SK-N-SH (cell line): Measurements from ENCODE around the gene TNK2. TPM values are rescaled to one million over a fixed set of nuclear protein-coding genes. Genes with fewer than 3 reads are reported as not detected.
"Not testable (repeated sequence)": the region's sequence is repeated elsewhere in the genome, so short reads cannot be mapped to it uniquely, and the experiment has no call there.

ENCODE experiments used
- CTCF ChIA-PET: fragments of 300-600, 350-600 bp; formaldehyde crosslinking; extraction: SDS; loops from one replicate; lab custom pipeline; 2021; lab: Yijun Ruan, JAX
- POLR2A ChIA-PET: fragments of 350-600 bp; sonication (Branson Sonifier 250); formaldehyde crosslinking; extraction: SDS; loops from one replicate; lab custom pipeline; 2020; ENCODE audit warnings: antibody characterized with exemption, inconsistent platforms; lab: Yijun Ruan, JAX
- DNase-seq: peaks from one replicate; pipeline ENCODE4 v3.0.0; 2012
- H2AFZ ChIP-seq: fragments of 200-600 bp; sonication (generic); 2 replicates; pipeline ENCODE4 v1.8.1; 2016; ENCODE audit warnings: antibody characterized with exemption, mild to moderate bottlenecking, low read depth
- H3F3A ChIP-seq: fragments of 200-600 bp; sonication (generic); replicated peaks from 2 replicates; pipeline ENCODE3; 2016; ENCODE audit warnings: antibody characterized with exemption, mild to moderate bottlenecking; ENCODE audit not compliant: insufficient read depth
- H3K27ac ChIP-seq, 2 experiments: fragments of 200-500 bp in 1 of 2; fragments of 200-600 bp in 1 of 2; sonication (Bioruptor generic) in 1 of 2; sonication (generic), shearing (Covaris generic) in 1 of 2; 2 replicates each; pipeline versions ENCODE4 v1.5.1 to v1.6.1; 2014 to 2016; ENCODE audit warnings: low read depth in 2 of 2, inconsistent platforms in 1 of 2, low read length in 1 of 2, mild to moderate bottlenecking in 1 of 2, mixed read lengths in 1 of 2
- H3K27me3 ChIP-seq: fragments of 200-600 bp; sonication (generic), shearing (Covaris generic); 2 replicates; pipeline ENCODE4 v1.6.1; 2016; ENCODE audit warnings: mixed run types; ENCODE audit not compliant: insufficient read depth
- H3K36me3 ChIP-seq, 2 experiments: fragments of 200-500 bp in 1 of 2; fragments of 200-600 bp in 1 of 2; sonication (Bioruptor generic) in 1 of 2; sonication (generic) in 1 of 2; replicated peaks in 1 of 2; 2 replicates each; pipeline versions ENCODE3 to v1.5.1; 2014 to 2016; ENCODE audit warnings: low read length in 1 of 2, mild to moderate bottlenecking in 1 of 2; ENCODE audit not compliant: insufficient read depth in 2 of 2, control insufficient read depth in 1 of 2
- H3K4me1 ChIP-seq, 2 experiments: fragments of 200-500 bp in 1 of 2; fragments of 200-600 bp in 1 of 2; sonication (Bioruptor generic) in 1 of 2; sonication (generic), shearing (Covaris generic) in 1 of 2; 2 replicates each; pipeline versions ENCODE4 v1.5.1 to v1.6.1; 2014 to 2016; ENCODE audit warnings: low read depth in 1 of 2, low read length in 1 of 2, mixed run types in 1 of 2; ENCODE audit not compliant: insufficient read depth in 2 of 2, control insufficient read depth in 1 of 2
- H3K4me2 ChIP-seq: fragments of 200-600 bp; sonication (generic), shearing (Covaris generic); 2 replicates; pipeline ENCODE4 v1.6.1; 2017; ENCODE audit warnings: mixed run types
- H3K4me3 ChIP-seq, 2 experiments: fragments of 200-500 bp in 1 of 2; fragments of 200-600 bp in 1 of 2; sonication (Bioruptor generic) in 1 of 2; sonication (generic), shearing (Covaris generic) in 1 of 2; 2 replicates each; pipeline versions ENCODE4 v1.5.1 to v1.8.1; 2014 to 2016; ENCODE audit warnings: low read depth in 2 of 2, inconsistent platforms in 1 of 2, low read length in 1 of 2, mild to moderate bottlenecking in 1 of 2, mixed read lengths in 1 of 2, moderate library complexity in 1 of 2
- H3K79me2 ChIP-seq: fragments of 200-600 bp; sonication (generic); 2 replicates; pipeline ENCODE4 v1.8.1; 2017; ENCODE audit warnings: mild to moderate bottlenecking; ENCODE audit not compliant: insufficient read depth
- H3K9ac ChIP-seq: fragments of 200-600 bp; sonication (generic); 2 replicates; pipeline ENCODE4 v1.6.1; 2017; ENCODE audit warnings: mixed run types
- H3K9me2 ChIP-seq: fragments of 200-600 bp; sonication (generic); 2 replicates; pipeline ENCODE4 v1.6.1; 2017; ENCODE audit warnings: mixed run types
- H3K9me3 ChIP-seq: fragments of 200-600 bp; sonication (generic); 2 replicates; pipeline ENCODE4 v1.6.1; 2017; ENCODE audit warnings: mixed run types, mild to moderate bottlenecking, moderate library complexity
- H4K20me1 ChIP-seq: fragments of 200-600 bp; sonication (generic); 2 replicates; pipeline ENCODE4 v1.6.1; 2017; ENCODE audit warnings: mild to moderate bottlenecking, mixed run types; ENCODE audit not compliant: insufficient read depth
- IRF3 ChIP-seq: fragments of 150-350 bp; IDR thresholded peaks from 2 replicates; pipeline ENCODE4 v1.6.1; 2016; ENCODE audit warnings: mild to moderate bottlenecking, low read depth, low read length
- REST ChIP-seq: IDR thresholded peaks from 2 replicates; pipeline ENCODE4 v1.6.1; 2012; ENCODE audit warnings: mild to moderate bottlenecking, low read depth, low read length, moderate library complexity
- WGBS: methylation state at CpG from one replicate; pipeline ENCODE4 v1.1.6; 2017; ENCODE audit warnings: low lambda C conversion rate; 5-methylcytosine and 5-hydroxymethylcytosine counted together
- polyA plus RNA-seq, 3 experiments: library from polyadenylated mRNA; depleted of rRNA; stranded (reverse); fragments of >200 nt; gene quantifications; 2 replicates each; pipeline ENCODE4 v1.2.3, GENCODE V29; 2012

TNK2 gene
- polyA plus RNA-seq, 1 of the 3 experiments (the other 2 are of a cell fraction): 17.3 TPM

GRCh38 chr3:195956577-195956976 lies 48.2 kb upstream of the TNK2 start (continued):
- TF ChIP-seq REST (no peak), IRF3 (no peak)

GRCh38 chr3:195955416-195955841 lies 47.1 kb upstream of the TNK2 start:
- H3K4me2 ChIP-seq, H3F3A ChIP-seq, CTCF ChIA-PET: not testable (repeated sequence)

GRCh38 chr3:195954752-195955119 lies 46.4 kb upstream of the TNK2 start:
- H2AFZ ChIP-seq: not testable (repeated sequence)

More at GRCh38 chr3:195955416-195955841, 47.1 kb upstream of the TNK2 start:
- not testable (repeated sequence) for H3K9me3 ChIP-seq, H3K79me2 ChIP-seq, H3K9me2 ChIP-seq, H3K27me3 ChIP-seq, DNase-seq, H3K9ac ChIP-seq, H4K20me1 ChIP-seq, H2AFZ ChIP-seq, H3K27ac ChIP-seq, H3K4me1 ChIP-seq, H3K36me3 ChIP-seq, H3K4me3 ChIP-seq
- 97% methylated on average over 18 of the region's 20 CpGs for WGBS
- POLR2A ChIA-PET: interaction anchor here (0.7 kb wide), 1 partner anchor 600 kb away, joined by 3 read pairs; no protein-coding TSS in a partner anchor

More at GRCh38 chr3:195954752-195955119, 46.4 kb upstream of the TNK2 start:
- H3K27ac ChIP-seq, H3K4me1 ChIP-seq, H3K4me2 ChIP-seq, H3K9me3 ChIP-seq, CTCF ChIA-PET, H3F3A ChIP-seq, H3K79me2 ChIP-seq, H3K9me2 ChIP-seq, DNase-seq, H4K20me1 ChIP-seq, H3K27me3 ChIP-seq, H3K9ac ChIP-seq, H3K36me3 ChIP-seq: not testable (repeated sequence)
- 5% methylated on average over 6 of the region's 27 CpGs for WGBS
- peak overlapping the region; percentile 23 to 34; a peak in 3 of 4 replicates for H3K4me3 ChIP-seq
- POLR2A ChIA-PET: interaction anchor here (0.7 kb wide), 1 partner anchor 599 kb away, joined by 3 read pairs; no protein-coding TSS in a partner anchor
